ENCODE data around the gene PRKACA.

GRCh38 chr19:14115756-14116155 is 1.8 kb downstream of the PRKACA start:
- TF ChIP-seq CTCF (IDR thresholded peaks at IDR 0.05), result no peak
- TF ChIP-seq POLR2A (IDR thresholded peaks at IDR 0.05), result no peak
